Measurements from ENCODE around the gene B3GALT6. TPM values are rescaled to one million over a fixed set of nuclear protein-coding genes. Genes with fewer than 3 reads are reported as not detected.
A peak's percentile ranks its signal among the peaks of the same experiment; 100 is the strongest.

B3GALT6 gene
- total RNA-seq, 2 experiments from 2014 or later = 17.5 to 18.9 TPM

GRCh38 chr1:1267488-1268283 is 35.6 kb downstream of the B3GALT6 start:
- Mint-ChIP-seq H3K4me3 (no peak overlapping the region), H3K9me3 (no peaks in the 10 kb centered on the region), H3K4me1 (peaks cover 29% of the 10 kb centered on the region), H3K36me3 (peaks cover 44% of the 10 kb centered on the region), H3K27ac (no peak overlapping the region), H3K27me3 (no peaks in the 10 kb centered on the region)
- no peak for DNase-seq

GRCh38 chr1:1268284-1268682 is 36.2 kb downstream of the B3GALT6 start:
- Mint-ChIP-seq H3K27ac (no peak overlapping the region), H3K27me3 (no peaks in the 10 kb centered on the region), H3K4me3 (no peak overlapping the region), H3K9me3 (no peaks in the 10 kb centered on the region), H3K4me1 (peaks cover 30% of the 10 kb centered on the region), H3K36me3 (peaks cover 46% of the 10 kb centered on the region)
- no peak for DNase-seq

GRCh38 chr1:1270813-1271212 is 38.8 kb downstream of the B3GALT6 start:
- no peak for DNase-seq
- no peaks in the 10 kb centered on the region for H3K9me3 Mint-ChIP-seq
- peaks cover 40% of the 10 kb centered on the region for H3K36me3 Mint-ChIP-seq
- H3K4me3 Mint-ChIP-seq = peak overlapping the region; percentile 63
- peaks cover 36% of the 10 kb centered on the region for H3K4me1 Mint-ChIP-seq
- H3K27me3 Mint-ChIP-seq = no peaks in the 10 kb centered on the region
- H3K27ac Mint-ChIP-seq = peak overlapping the region; percentile 73

- Mint-ChIP-seq H3K4me1 (peaks cover 36% of the 10 kb centered on the region), H3K36me3 (peaks cover 30% of the 10 kb centered on the region), H3K9me3 (no peaks in the 10 kb centered on the region), H3K27ac (peak overlapping the region; percentile 83), H3K4me3 (peak overlapping the region; percentile 90), H3K27me3 (no peaks in the 10 kb centered on the region)
- no peak for DNase-seq
Observed at GRCh38 chr1:1272341-1273208, 40.5 kb downstream of the B3GALT6 start.

- Mint-ChIP-seq H3K27ac (peak overlapping the region; percentile 83), H3K4me3 (peak overlapping the region; percentile 90), H3K9me3 (no peaks in the 10 kb centered on the region), H3K4me1 (peaks cover 36% of the 10 kb centered on the region), H3K36me3 (peaks cover 27% of the 10 kb centered on the region), H3K27me3 (no peaks in the 10 kb centered on the region)
- DNase-seq = no peak
Observed at GRCh38 chr1:1273209-1273511, 41.1 kb downstream of the B3GALT6 start.

GRCh38 chr1:1273512-1274298 is 41.7 kb downstream of the B3GALT6 start, which contains the start of gene UBE2J2:
UBE2J2 (minus strand) TSS chr1:1273854; CDS start chr1:1267992, 5,862 bp downstream.
- peak; percentile 93 for DNase-seq
- H3K4me1 Mint-ChIP-seq = peaks cover 36% of the 10 kb centered on the region
- H3K4me3 Mint-ChIP-seq = peak within 1 kb of the TSS; percentile 90
- peaks cover 26% of the 10 kb centered on the region for H3K36me3 Mint-ChIP-seq
- H3K27ac Mint-ChIP-seq = peak within 1 kb of the TSS; percentile 83
- no peaks in the 10 kb centered on the region for H3K9me3 Mint-ChIP-seq
- H3K27me3 Mint-ChIP-seq = no peaks in the 10 kb centered on the region

- H3K36me3 Mint-ChIP-seq = peaks cover 26% of the 10 kb centered on the region
- H3K4me1 Mint-ChIP-seq = peaks cover 36% of the 10 kb centered on the region
- H3K4me3 Mint-ChIP-seq = peak overlapping the region; percentile 79
- no peak for DNase-seq
- no peak overlapping the region for H3K27ac Mint-ChIP-seq
- H3K9me3 Mint-ChIP-seq = no peaks in the 10 kb centered on the region
- no peaks in the 10 kb centered on the region for H3K27me3 Mint-ChIP-seq
Observed at GRCh38 chr1:1274299-1274930, 42.4 kb downstream of the B3GALT6 start.

GRCh38 chr1:1274931-1275431 is 42.9 kb downstream of the B3GALT6 start:
- Mint-ChIP-seq H3K4me3 (peak overlapping the region; percentile 79), H3K9me3 (no peaks in the 10 kb centered on the region), H3K4me1 (peaks cover 32% of the 10 kb centered on the region), H3K27ac (no peak overlapping the region), H3K36me3 (peaks cover 23% of the 10 kb centered on the region), H3K27me3 (no peaks in the 10 kb centered on the region)
- DNase-seq = no peak

GRCh38 chr1:1275836-1276235 is 43.8 kb downstream of the B3GALT6 start:
- no peaks in the 10 kb centered on the region for H3K9me3 Mint-ChIP-seq
- peaks cover 24% of the 10 kb centered on the region for H3K4me1 Mint-ChIP-seq
- no peak overlapping the region for H3K4me3 Mint-ChIP-seq
- H3K27ac Mint-ChIP-seq = no peak overlapping the region
- no peak for DNase-seq
- H3K36me3 Mint-ChIP-seq = peaks cover 14% of the 10 kb centered on the region
- no peaks in the 10 kb centered on the region for H3K27me3 Mint-ChIP-seq

GRCh38 chr1:1278620-1279019 is 46.6 kb downstream of the B3GALT6 start:
- H3K27ac Mint-ChIP-seq = no peak overlapping the region
- peaks cover 6% of the 10 kb centered on the region for H3K4me1 Mint-ChIP-seq
- H3K9me3 Mint-ChIP-seq = no peaks in the 10 kb centered on the region
- no peak for DNase-seq
- H3K4me3 Mint-ChIP-seq = no peak overlapping the region
- H3K27me3 Mint-ChIP-seq = no peaks in the 10 kb centered on the region
- H3K36me3 Mint-ChIP-seq = no peaks in the 10 kb centered on the region

GRCh38 chr1:1279028-1279427 is 47.0 kb downstream of the B3GALT6 start:
- Mint-ChIP-seq H3K36me3 (no peaks in the 10 kb centered on the region), H3K9me3 (no peaks in the 10 kb centered on the region), H3K4me3 (no peak overlapping the region), H3K27me3 (no peaks in the 10 kb centered on the region), H3K4me1 (peaks cover 6% of the 10 kb centered on the region), H3K27ac (no peak overlapping the region)
- DNase-seq = no peak

GRCh38 chr1:1280782-1281481 is 48.9 kb downstream of the B3GALT6 start:
- Mint-ChIP-seq H3K4me1 (no peaks in the 10 kb centered on the region), H3K9me3 (no peaks in the 10 kb centered on the region), H3K27ac (no peak overlapping the region), H3K36me3 (no peaks in the 10 kb centered on the region), H3K27me3 (no peaks in the 10 kb centered on the region), H3K4me3 (no peak overlapping the region)
- DNase-seq = no peak

GRCh38 chr1:1281533-1282321 is 49.7 kb downstream of the B3GALT6 start:
- no peaks in the 10 kb centered on the region for H3K27me3 Mint-ChIP-seq
- H3K4me3 Mint-ChIP-seq = no peak overlapping the region
- no peaks in the 10 kb centered on the region for H3K9me3 Mint-ChIP-seq
- no peaks in the 10 kb centered on the region for H3K4me1 Mint-ChIP-seq
- no peak overlapping the region for H3K27ac Mint-ChIP-seq
- no peaks in the 10 kb centered on the region for H3K36me3 Mint-ChIP-seq
- DNase-seq = no peak

Measured in activated naive CD8-positive, alpha-beta T cell treated with anti-CD3 and anti-CD28 coated beads for 36 hours (primary cell).